Bronchial epithelial cell (primary cell): ENCODE results near the gene PDZD2. TPM values are rescaled to one million over a fixed set of nuclear protein-coding genes. Genes with fewer than 3 reads are reported as not detected.
A peak's percentile ranks its signal among the peaks of the same experiment; 100 is the strongest.

ENCODE experiments used
- DNase-seq: peaks from one replicate; pipeline ENCODE4 v3.0.0-alpha.2; 2010; ENCODE audit warnings: low read depth
- FAIRE-seq: peaks from 2 replicates; lab custom pipeline; 2011; peaks lifted over from hg19 to GRCh38; lab: Jason Lieb, UNC
- H3K27me3 ChIP-seq: 2 replicates; pipeline ENCODE4 v1.5.1; 2011; ENCODE audit warnings: low read length; ENCODE audit not compliant: control insufficient read depth, insufficient read depth
- H3K36me3 ChIP-seq: 2 replicates; pipeline ENCODE4 v1.5.1; 2011; ENCODE audit warnings: low read length; ENCODE audit not compliant: control insufficient read depth, insufficient read depth
- H3K4me3 ChIP-seq: 2 replicates; pipeline ENCODE4 v1.5.1; 2011; ENCODE audit warnings: mild to moderate bottlenecking, low read depth, low read length, control low read depth
- total RNA-seq: library from RNA; depleted of rRNA; stranded (reverse); fragments of >200 nt; gene quantifications from 2 replicates; pipeline ENCODE4 v1.2.1, GENCODE V29; 2014
- TF ChIP-seq, protein P1 (sequence below): IDR thresholded peaks from 2 replicates; pipeline ENCODE4 v1.5.1; 2011; ENCODE audit warnings: mild to moderate bottlenecking, moderate library complexity, low read length, control low read depth, inconsistent platforms; ENCODE audit not compliant: insufficient read depth, severe bottlenecking

PDZD2 gene
- total RNA-seq, 1 donor from 2014 or later = 1.8 TPM

DNA sequence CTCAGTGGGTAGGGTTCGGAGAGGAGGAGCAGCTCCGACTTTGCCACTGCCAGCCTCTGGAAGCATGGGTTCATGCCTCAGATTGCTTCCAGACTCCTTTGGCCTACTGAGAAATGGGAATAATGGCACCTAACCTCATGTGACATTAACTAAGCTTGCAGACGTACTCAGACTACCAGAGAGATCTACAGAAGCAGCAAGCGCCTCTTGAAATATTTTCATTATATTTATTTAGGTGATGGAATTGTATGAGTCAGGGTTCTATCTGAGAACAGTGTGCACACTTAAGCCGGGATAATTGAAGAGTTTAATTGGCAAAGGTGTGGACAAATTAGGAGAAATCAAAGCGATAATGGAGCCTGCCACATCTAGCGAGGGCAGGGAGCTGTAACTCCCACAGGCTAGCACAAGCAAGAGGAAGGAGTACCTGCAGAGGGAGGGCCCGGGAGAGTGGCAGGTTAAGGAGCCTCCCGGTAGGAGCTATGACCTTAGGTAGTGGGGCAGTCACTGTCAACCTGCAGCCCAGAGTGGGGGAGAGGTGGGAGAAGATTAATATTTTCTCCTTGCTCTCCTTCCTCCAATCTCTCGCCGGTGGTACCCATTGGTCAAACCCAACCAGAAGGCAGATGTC, 12.2 kb upstream of the PDZD2 start:
- DNase-seq (no peak), FAIRE-seq (no peak)
- H3K36me3 ChIP-seq = no peaks in the 10 kb centered on the region
- TF ChIP-seq, protein P1, sequence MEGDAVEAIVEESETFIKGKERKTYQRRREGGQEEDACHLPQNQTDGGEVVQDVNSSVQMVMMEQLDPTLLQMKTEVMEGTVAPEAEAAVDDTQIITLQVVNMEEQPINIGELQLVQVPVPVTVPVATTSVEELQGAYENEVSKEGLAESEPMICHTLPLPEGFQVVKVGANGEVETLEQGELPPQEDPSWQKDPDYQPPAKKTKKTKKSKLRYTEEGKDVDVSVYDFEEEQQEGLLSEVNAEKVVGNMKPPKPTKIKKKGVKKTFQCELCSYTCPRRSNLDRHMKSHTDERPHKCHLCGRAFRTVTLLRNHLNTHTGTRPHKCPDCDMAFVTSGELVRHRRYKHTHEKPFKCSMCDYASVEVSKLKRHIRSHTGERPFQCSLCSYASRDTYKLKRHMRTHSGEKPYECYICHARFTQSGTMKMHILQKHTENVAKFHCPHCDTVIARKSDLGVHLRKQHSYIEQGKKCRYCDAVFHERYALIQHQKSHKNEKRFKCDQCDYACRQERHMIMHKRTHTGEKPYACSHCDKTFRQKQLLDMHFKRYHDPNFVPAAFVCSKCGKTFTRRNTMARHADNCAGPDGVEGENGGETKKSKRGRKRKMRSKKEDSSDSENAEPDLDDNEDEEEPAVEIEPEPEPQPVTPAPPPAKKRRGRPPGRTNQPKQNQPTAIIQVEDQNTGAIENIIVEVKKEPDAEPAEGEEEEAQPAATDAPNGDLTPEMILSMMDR = no peak
- peaks cover 2% of the 10 kb centered on the region for H3K27me3 ChIP-seq
- no peak overlapping the region for H3K4me3 ChIP-seq

DNA sequence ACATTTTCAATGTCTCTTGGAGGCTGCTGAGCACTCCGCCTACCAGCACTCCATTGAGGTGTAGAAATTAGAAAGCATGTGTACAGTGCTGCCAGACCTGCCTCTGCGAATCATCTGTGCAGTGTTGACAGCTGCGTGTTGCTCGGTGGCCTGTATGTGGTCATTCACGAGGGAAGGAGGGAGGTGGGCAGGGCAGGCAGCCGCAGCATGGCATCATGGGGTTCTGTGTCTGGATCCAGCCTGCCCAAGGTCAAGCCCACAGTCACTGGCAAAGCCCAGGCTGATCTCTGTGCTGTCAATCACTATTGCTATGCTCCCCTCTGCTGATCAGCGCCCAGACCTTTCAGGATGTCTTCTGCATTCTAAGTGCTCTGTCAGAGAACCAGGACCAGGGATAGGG, 8.0 kb upstream of the PDZD2 start:
- DNase-seq (no peak), FAIRE-seq (no peak)
- Histone ChIP-seq H3K36me3 (no peaks in the 10 kb centered on the region), H3K27me3 (peaks cover 2% of the 10 kb centered on the region), H3K4me3 (no peak overlapping the region)
- TF ChIP-seq, protein P1 = no peak

DNA sequence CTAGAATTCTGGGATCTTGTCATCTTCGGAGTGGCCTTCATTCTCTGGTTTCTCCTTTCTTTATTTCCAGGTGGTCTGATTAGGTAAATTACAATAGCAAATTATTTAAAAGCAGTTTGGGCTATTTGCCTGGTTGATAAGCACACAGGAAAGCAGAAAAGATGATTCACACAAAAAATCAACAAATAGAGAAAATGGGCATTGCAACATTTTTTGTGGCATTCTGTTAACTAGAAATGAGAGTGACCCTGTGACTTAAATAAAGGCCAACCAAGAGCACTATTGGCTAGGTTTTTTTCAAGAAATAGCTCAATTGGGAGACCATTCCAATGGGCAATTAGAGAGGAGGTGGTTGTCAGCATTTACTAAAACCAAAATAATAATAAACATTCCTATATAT, 6.5 kb upstream of the PDZD2 start:
- TF ChIP-seq, protein P1 = no peak
- Histone ChIP-seq H3K36me3 (no peaks in the 10 kb centered on the region), H3K27me3 (peaks cover 2% of the 10 kb centered on the region), H3K4me3 (no peak overlapping the region)
- no peak for FAIRE-seq
- DNase-seq = no peak

DNA sequence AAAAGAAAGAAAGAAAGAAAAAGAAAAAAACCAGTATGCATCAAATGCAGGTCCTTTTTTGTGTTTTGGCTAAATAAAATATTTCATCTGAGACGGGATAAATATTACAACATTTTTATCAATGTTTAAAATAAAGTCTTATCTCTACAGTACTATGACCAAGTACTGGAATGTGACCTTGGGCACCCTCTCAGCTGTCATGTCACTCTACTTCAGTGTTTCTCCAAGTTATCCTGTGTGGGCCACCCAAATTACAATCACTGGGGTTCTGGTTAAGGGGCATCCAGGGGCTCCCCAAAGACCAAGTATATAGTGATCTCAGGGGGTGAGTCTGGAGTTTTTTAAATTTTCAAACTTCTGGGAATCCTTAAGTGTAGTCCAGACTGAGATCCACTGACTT, 3.5 kb upstream of the PDZD2 start:
- no peak overlapping the region for H3K4me3 ChIP-seq
- FAIRE-seq (no peak), DNase-seq (no peak)
- H3K27me3 ChIP-seq = peaks cover 13% of the 10 kb centered on the region
- H3K36me3 ChIP-seq = no peaks in the 10 kb centered on the region
- TF ChIP-seq, protein P1 = no peak

DNA sequence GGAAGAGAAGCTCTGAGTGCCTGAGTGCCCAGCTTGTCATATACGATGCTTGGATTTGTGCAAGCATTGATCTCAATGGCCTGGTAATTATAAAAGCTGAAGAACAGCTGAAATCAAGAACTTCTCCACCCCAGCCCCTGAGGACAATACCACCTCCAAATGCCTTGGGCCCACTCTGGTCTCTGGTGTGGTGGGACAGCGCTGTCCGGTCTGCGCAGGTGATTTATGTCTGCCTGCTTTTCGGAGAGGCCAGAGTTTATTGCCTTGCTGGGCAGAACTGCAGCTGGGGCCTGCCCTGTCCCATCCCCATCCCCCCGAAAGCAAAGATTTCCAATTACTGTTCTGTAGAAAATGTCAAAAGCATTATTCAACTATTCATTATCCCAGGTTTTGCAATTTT, 1.1 kb upstream of the PDZD2 start:
- FAIRE-seq (no peak), DNase-seq (no peak)
- no peaks in the 10 kb centered on the region for H3K36me3 ChIP-seq
- no peak overlapping the region for H3K4me3 ChIP-seq
- peaks cover 13% of the 10 kb centered on the region for H3K27me3 ChIP-seq
- TF ChIP-seq, protein P1 = no peak

DNA sequence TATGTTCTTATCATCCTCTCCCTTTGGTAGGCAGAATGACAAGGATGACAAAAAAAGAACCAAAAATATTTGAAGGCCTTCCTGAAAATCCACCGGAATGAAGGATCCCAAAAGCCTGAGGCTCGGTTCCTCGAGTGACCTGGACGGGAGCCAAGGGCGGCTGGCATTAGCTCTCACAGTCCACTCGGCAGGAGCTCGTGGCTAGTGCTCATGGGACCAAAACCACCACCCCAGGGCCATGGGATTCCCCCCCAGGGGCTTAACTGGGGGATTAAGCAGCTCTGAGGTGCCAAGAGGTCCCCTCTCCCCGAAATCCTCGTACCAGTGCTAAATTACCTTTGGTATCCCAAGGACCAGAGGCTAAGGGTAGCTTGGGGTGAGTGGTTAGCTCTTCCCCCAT, 586 bp upstream of the PDZD2 start:
- TF ChIP-seq, protein P1 = no peak
- Histone ChIP-seq H3K27me3 (peaks cover 15% of the 10 kb centered on the region), H3K36me3 (no peaks in the 10 kb centered on the region), H3K4me3 (peak overlapping the region; percentile 45)
- FAIRE-seq = no peak
- DNase-seq = no peak
